Type B pancreatic cell (in vitro differentiated cells): ENCODE measurements around the gene KRT80. TPM values are rescaled to one million over a fixed set of nuclear protein-coding genes. Genes with fewer than 3 reads are reported as not detected.

Source experiments
- DNase-seq: peaks from one replicate; pipeline ENCODE4 v3.0.0; 2021; ENCODE audit warnings: mixed read lengths; ENCODE audit not compliant: unreplicated experiment; ENCODE audit errors: extremely low spot score
- H3K27ac Mint-ChIP-seq: 2 replicates; pipeline ENCODE4 v1.8.0; 2021; ENCODE audit warnings: mild to moderate bottlenecking, mixed read lengths
- H3K27me3 Mint-ChIP-seq: 2 replicates; pipeline ENCODE4 v1.8.0; 2021; ENCODE audit warnings: mixed read lengths
- H3K36me3 Mint-ChIP-seq: 2 replicates; pipeline ENCODE4 v1.8.0; 2021; ENCODE audit warnings: mixed read lengths
- H3K4me1 Mint-ChIP-seq: one replicate; pipeline ENCODE4 v1.8.0; 2021; ENCODE audit warnings: mixed read lengths; ENCODE audit not compliant: unreplicated experiment
- H3K4me3 Mint-ChIP-seq: 2 replicates; pipeline ENCODE4 v1.8.0; 2021; ENCODE audit warnings: mild to moderate bottlenecking, mixed read lengths
- H3K9me3 Mint-ChIP-seq: 2 replicates; pipeline ENCODE4 v1.8.0; 2021; ENCODE audit warnings: mixed read lengths
- CTCF ChIP-seq: fragments of 200-600 bp; sonication (generic); conservative IDR thresholded peaks from 2 replicates; pipeline ENCODE4 v1.5.0; 2021; ENCODE audit warnings: antibody characterized with exemption, mild to moderate bottlenecking
- total RNA-seq: library from RNA; stranded (reverse); gene quantifications from 2 replicates; pipeline ENCODE4 v1.2.1, GENCODE V29; 2021; ENCODE audit warnings: low replicate concordance

KRT80 gene
- total RNA-seq, 1 donor from 2014 or later: 23.1 TPM

GRCh38 chr12:52212701-52213563 is 21.1 kb upstream of the KRT80 start:
- Mint-ChIP-seq H3K27me3 (peaks cover 16% of the 10 kb centered on the region), H3K27ac (peak overlapping the region; percentile 51), H3K9me3 (no peaks in the 10 kb centered on the region), H3K4me1 (peaks cover 29% of the 10 kb centered on the region), H3K4me3 (no peak overlapping the region), H3K36me3 (no peaks in the 10 kb centered on the region)
- TF ChIP-seq CTCF: no peak
- no peak for DNase-seq

GRCh38 chr12:52211716-52212585 is 20.1 kb upstream of the KRT80 start:
- TF ChIP-seq CTCF: no peak
- no peak for DNase-seq
- H3K4me1 Mint-ChIP-seq: peaks cover 20% of the 10 kb centered on the region
- no peaks in the 10 kb centered on the region for H3K9me3 Mint-ChIP-seq
- no peak overlapping the region for H3K27ac Mint-ChIP-seq
- H3K27me3 Mint-ChIP-seq: peaks cover 17% of the 10 kb centered on the region
- no peaks in the 10 kb centered on the region for H3K36me3 Mint-ChIP-seq
- no peak overlapping the region for H3K4me3 Mint-ChIP-seq

- Mint-ChIP-seq H3K4me1 (peaks cover 15% of the 10 kb centered on the region), H3K9me3 (no peaks in the 10 kb centered on the region), H3K36me3 (no peaks in the 10 kb centered on the region), H3K27me3 (peaks cover 20% of the 10 kb centered on the region), H3K4me3 (no peak overlapping the region), H3K27ac (no peak overlapping the region)
- DNase-seq: no peak
- TF ChIP-seq CTCF: no peak
Measured at GRCh38 chr12:52210925-52211650, 19.3 kb upstream of the KRT80 start.

GRCh38 chr12:52210186-52210924 is 18.5 kb upstream of the KRT80 start:
- H3K27me3 Mint-ChIP-seq: peaks cover 23% of the 10 kb centered on the region
- no peak overlapping the region for H3K27ac Mint-ChIP-seq
- no peak for TF ChIP-seq CTCF
- no peak overlapping the region for H3K4me3 Mint-ChIP-seq
- no peaks in the 10 kb centered on the region for H3K9me3 Mint-ChIP-seq
- no peaks in the 10 kb centered on the region for H3K36me3 Mint-ChIP-seq
- no peak for DNase-seq
- H3K4me1 Mint-ChIP-seq: peaks cover 10% of the 10 kb centered on the region

GRCh38 chr12:52209321-52209720 is 17.5 kb upstream of the KRT80 start:
- Mint-ChIP-seq H3K27me3 (peaks cover 23% of the 10 kb centered on the region), H3K27ac (no peak overlapping the region)

More at GRCh38 chr12:52209321-52209720, 17.5 kb upstream of the KRT80 start:
- TF ChIP-seq CTCF: no peak
- no peak for DNase-seq
- H3K4me1 Mint-ChIP-seq: peaks cover 9% of the 10 kb centered on the region
- no peak overlapping the region for H3K4me3 Mint-ChIP-seq
- no peaks in the 10 kb centered on the region for H3K36me3 Mint-ChIP-seq
- no peaks in the 10 kb centered on the region for H3K9me3 Mint-ChIP-seq
